ENCODE measurements around the gene SLC16A5. TPM values are rescaled to one million over a fixed set of nuclear protein-coding genes. Genes with fewer than 3 reads are reported as not detected.
"Not testable (repeated sequence)": the region's sequence is repeated elsewhere in the genome, so short reads cannot be mapped to it uniquely, and the experiment has no call there.

Gene SLC16A5
- 10 to 100 TPM; 23.5 to 35.4 (median 32.2) TPM for polyA plus RNA-seq
- long read RNA-seq, donor 1, result 0 reads
- long read RNA-seq, donor 2, partial matches to known transcripts, result 0 of 2 reads
- long read RNA-seq, donor 2, other reads (novel, unspliced or antisense), result 0 of 2 reads
- long read RNA-seq, donor 3, partial matches to known transcripts, result 0 of 2 reads
- long read RNA-seq, donor 3, other reads (novel, unspliced or antisense), result 0 of 2 reads
- long read RNA-seq, donor 4, result 0 reads
- long read RNA-seq, donor 5, result 0 reads
- long read RNA-seq, donor 6, result 0 reads
- long read RNA-seq, donor 7, partial matches to known transcripts, result 0 of 1 reads
- long read RNA-seq, donor 7, other reads (novel, unspliced or antisense), result 0 of 1 reads
- long read RNA-seq, donor 8, result 0 reads
- long read RNA-seq, donor 9, result 0 reads
- long read RNA-seq, donor 10, partial matches to known transcripts, result 0 of 3 reads
- long read RNA-seq, donor 10, other reads (novel, unspliced or antisense), result 0 of 3 reads

DNA sequence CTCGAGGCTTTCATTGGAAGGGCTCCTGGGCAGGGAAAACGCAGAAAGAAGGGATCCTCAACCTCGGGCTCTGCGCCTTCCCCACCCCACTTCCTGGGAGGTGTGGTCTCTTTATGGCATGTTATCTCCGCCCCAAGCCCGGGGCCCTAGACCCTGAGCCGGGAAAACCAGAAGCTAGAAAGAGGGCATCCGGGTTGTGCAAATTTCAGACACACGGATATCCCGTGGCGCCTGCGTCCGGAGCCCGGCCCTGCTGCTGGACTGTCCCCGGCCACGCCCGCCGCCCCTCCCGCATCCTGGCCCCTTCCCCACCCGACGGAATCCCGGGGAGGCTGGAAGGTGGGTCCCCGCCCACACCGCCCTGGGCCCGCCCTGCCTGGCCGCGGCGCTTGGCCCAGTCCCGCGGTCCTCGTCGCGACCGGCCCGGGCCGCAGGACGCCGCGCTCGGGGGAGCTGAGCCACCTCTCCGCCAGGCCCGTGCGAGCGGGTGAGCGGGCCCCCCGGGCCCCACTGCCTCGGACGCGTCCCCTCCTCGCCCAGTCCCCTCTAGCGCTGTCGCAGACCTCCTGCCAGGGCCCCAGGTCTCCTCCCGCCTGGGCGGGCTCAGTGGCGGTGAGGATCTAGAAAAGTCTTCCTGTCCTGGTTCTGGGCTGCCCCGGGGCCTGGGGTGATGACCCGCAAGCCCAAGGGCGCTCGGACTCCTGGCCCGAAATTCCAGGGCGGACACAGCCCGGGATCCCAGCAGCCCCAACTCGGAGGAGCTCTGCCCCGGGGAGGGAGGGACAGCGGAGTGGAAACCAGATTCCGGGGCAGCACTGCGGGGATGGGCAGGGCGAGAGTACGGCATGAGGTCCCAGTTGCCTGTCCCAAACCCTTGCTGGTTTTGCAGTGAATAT, at the start of gene SLC16A5:
Gene SLC16A5, plus strand, starts transcription at position 397 of the 896 bp plus-strand sequence. CDS start 5,683 bp downstream, outside the sequence.
- 2 to 6% (median 3%) methylated on average over 53 to 69 of the region's 69 CpGs for WGBS, 3 donors
- H3K4me1 ChIP-seq (ENCODE audit: control insufficient read depth in 3 of 3, insufficient read depth in 2 of 3, low read depth in 1 of 3, low read length in 2 of 3), result peaks cover 0 to 74% (median 0%) of the 10 kb centered on the region in 3 donors
- FAIRE-seq, result no peak

DNA sequence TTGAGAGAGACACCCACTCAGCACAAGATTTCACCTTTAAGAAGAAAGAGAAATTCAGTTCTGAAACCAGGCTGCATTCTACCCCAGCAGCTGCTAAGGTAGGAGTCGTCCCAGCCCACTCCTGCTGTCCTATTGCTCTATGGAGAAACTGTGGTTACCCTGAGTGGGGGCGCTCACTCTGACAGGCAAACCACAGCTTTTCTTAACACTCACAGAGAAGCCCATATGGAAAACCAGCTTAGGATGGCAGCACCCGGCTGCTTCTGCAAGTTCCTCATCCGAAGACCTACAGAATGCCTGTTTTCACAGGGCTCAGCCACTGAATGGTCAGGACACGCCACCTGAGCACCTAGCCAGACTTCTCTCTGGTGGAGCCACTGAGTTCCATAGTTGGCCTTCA, 48.5 kb upstream of the SLC16A5 start:
- DNase-seq (no peak), FAIRE-seq (no peak)
- peaks cover 16 to 55% (median 19%) of the 10 kb centered on the region in 3 donors for H3K36me3 ChIP-seq (ENCODE audit: control insufficient read depth in 3 of 3, insufficient read depth in 2 of 3, low read depth in 1 of 3, low read length in 3 of 3)
- H3K27me3 ChIP-seq (ENCODE audit: control insufficient read depth in 3 of 3, insufficient read depth in 3 of 3, low read length in 3 of 3), result no peaks in the 10 kb centered on the region
- peaks cover 0 to 8% (median 0%) of the 10 kb centered on the region in 3 donors for H3K4me1 ChIP-seq (ENCODE audit: control insufficient read depth in 3 of 3, insufficient read depth in 2 of 3, low read depth in 1 of 3, low read length in 2 of 3)
- WGBS, 3 donors, result 87 to 96% (median 88%) methylated on average over 5 of the region's 5 CpGs
- H3K4me3 ChIP-seq (ENCODE audit: low read depth in 1 of 3, low read length in 3 of 3), result no peak overlapping the region
- H3K27ac ChIP-seq (ENCODE audit: low read depth in 1 of 3, low read length in 2 of 3), result no peak overlapping the region
- no peaks in the 10 kb centered on the region for H3K9me3 ChIP-seq (ENCODE audit: control insufficient read depth in 2 of 2, insufficient read depth in 1 of 2, low read depth in 1 of 2, low read length in 1 of 2)

More for the DNA sequence above, at the start of gene SLC16A5:
- H3K27ac ChIP-seq (ENCODE audit: low read depth in 1 of 3, low read length in 2 of 3), result peak within 1 kb of the TSS; percentile 97 to 99 (median 99)
- peak within 1 kb of the TSS; percentile 54 to 84 (median 68) for H3K4me3 ChIP-seq (ENCODE audit: low read depth in 1 of 3, low read length in 3 of 3)
- H3K36me3 ChIP-seq (ENCODE audit: control insufficient read depth in 3 of 3, insufficient read depth in 2 of 3, low read depth in 1 of 3, low read length in 3 of 3), result peaks cover 0 to 4% (median 0%) of the 10 kb centered on the region in 3 donors
- DNase-seq, result peak; percentile 92 to 96
- no peaks in the 10 kb centered on the region for H3K9me3 ChIP-seq (ENCODE audit: control insufficient read depth in 2 of 2, insufficient read depth in 1 of 2, low read depth in 1 of 2, low read length in 1 of 2)
- no peaks in the 10 kb centered on the region for H3K27me3 ChIP-seq (ENCODE audit: control insufficient read depth in 3 of 3, insufficient read depth in 3 of 3, low read length in 3 of 3)

GRCh38 chr17:75041656-75042280, 46.0 kb upstream of the SLC16A5 start:
- no peak for FAIRE-seq
- Histone ChIP-seq H3K4me3 (ENCODE audit: low read depth in 1 of 3, low read length in 3 of 3) (no peak overlapping the region), H3K36me3 (ENCODE audit: control insufficient read depth in 3 of 3, insufficient read depth in 2 of 3, low read depth in 1 of 3, low read length in 3 of 3) (peaks cover 16 to 46% (median 19%) of the 10 kb centered on the region in 3 donors), H3K27ac (ENCODE audit: low read depth in 1 of 3, low read length in 2 of 3) (no peak overlapping the region), H3K9me3 (ENCODE audit: control insufficient read depth in 2 of 2, insufficient read depth in 1 of 2, low read depth in 1 of 2, low read length in 1 of 2) (no peaks in the 10 kb centered on the region), H3K4me1 (ENCODE audit: control insufficient read depth in 3 of 3, insufficient read depth in 2 of 3, low read depth in 1 of 3, low read length in 2 of 3) (no peaks in the 10 kb centered on the region), H3K27me3 (ENCODE audit: control insufficient read depth in 3 of 3, insufficient read depth in 3 of 3, low read length in 3 of 3) (no peaks in the 10 kb centered on the region)
- 85 to 94% (median 86%) methylated on average over 12 of the region's 12 CpGs for WGBS, 3 donors
- DNase-seq, result no peak

GRCh38 chr17:75043789-75044188, 44.0 kb upstream of the SLC16A5 start:
- H3K27me3 ChIP-seq (ENCODE audit: control insufficient read depth in 3 of 3, insufficient read depth in 3 of 3, low read length in 3 of 3); H3K4me1 ChIP-seq (ENCODE audit: control insufficient read depth in 3 of 3, insufficient read depth in 2 of 3, low read depth in 1 of 3, low read length in 2 of 3); H3K27ac ChIP-seq (ENCODE audit: low read depth in 1 of 3, low read length in 2 of 3); H3K9me3 ChIP-seq (ENCODE audit: control insufficient read depth in 2 of 2, insufficient read depth in 1 of 2, low read depth in 1 of 2, low read length in 1 of 2); FAIRE-seq; H3K4me3 ChIP-seq (ENCODE audit: low read depth in 1 of 3, low read length in 3 of 3); DNase-seq: not testable (repeated sequence)
- 71 to 72% (median 71%) methylated on average over 5 of the region's 5 CpGs for WGBS, 3 donors
- H3K36me3 ChIP-seq (ENCODE audit: control insufficient read depth in 3 of 3, insufficient read depth in 2 of 3, low read depth in 1 of 3, low read length in 3 of 3), result peaks cover 15 to 32% (median 16%) of the 10 kb centered on the region in 3 donors

DNA sequence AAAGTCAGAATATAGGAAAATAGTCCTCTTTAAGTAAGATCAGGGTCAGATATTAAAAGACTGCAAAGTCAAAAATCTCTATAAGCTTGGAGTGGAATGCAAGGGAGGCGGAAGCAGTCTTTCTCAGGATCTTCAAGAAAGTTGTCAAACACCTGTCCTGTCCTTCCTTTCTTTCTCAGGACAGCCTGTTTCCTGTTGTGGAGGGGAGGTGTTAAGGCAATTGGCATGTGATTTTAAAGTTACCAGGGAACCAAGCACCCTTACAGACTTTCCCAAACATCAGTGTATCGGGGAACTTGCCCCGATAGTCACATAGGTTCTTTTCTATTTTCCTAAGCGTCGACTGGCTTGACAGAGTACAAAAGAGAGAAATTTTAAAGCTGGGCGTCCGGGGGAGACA, 43.0 kb upstream of the SLC16A5 start:
- Histone ChIP-seq H3K27me3 (ENCODE audit: control insufficient read depth in 3 of 3, insufficient read depth in 3 of 3, low read length in 3 of 3) (no peaks in the 10 kb centered on the region), H3K27ac (ENCODE audit: low read depth in 1 of 3, low read length in 2 of 3) (no peak overlapping the region), H3K4me1 (ENCODE audit: control insufficient read depth in 3 of 3, insufficient read depth in 2 of 3, low read depth in 1 of 3, low read length in 2 of 3) (peaks cover 0 to 6% (median 3%) of the 10 kb centered on the region in 3 donors), H3K4me3 (ENCODE audit: low read depth in 1 of 3, low read length in 3 of 3) (no peak overlapping the region), H3K36me3 (ENCODE audit: control insufficient read depth in 3 of 3, insufficient read depth in 2 of 3, low read depth in 1 of 3, low read length in 3 of 3) (peaks cover 9 to 25% (median 17%) of the 10 kb centered on the region in 3 donors), H3K9me3 (ENCODE audit: control insufficient read depth in 2 of 2, insufficient read depth in 1 of 2, low read depth in 1 of 2, low read length in 1 of 2) (no peaks in the 10 kb centered on the region)
- WGBS, 3 donors, result 76 to 90% (median 87%) methylated on average over 7 of the region's 7 CpGs
- FAIRE-seq (no peak), DNase-seq (no peak)

DNA sequence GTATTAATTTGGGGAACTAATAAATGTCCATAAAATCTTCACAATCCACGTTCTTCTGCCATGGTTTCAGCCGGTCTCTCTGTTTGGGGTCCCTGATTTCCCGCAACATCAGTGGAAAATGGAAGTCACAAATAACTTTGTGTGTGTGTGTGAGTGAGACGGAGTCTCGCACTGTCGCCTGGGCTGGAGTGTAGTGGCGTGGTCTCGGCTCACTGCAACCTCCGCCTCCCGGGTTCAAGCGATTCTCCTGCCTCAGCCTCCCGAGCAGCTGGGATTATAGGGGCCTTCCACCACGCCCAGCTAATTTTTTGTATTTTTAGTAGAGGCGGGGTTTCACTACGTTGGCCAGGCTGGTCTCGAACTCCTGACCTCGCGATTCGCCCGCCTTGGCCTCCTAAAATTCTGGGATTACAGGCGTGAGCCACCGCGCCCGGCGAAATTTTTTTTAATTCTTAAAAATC, 41.8 kb upstream of the SLC16A5 start:
- peak overlapping the region in 2 of 3 donors; percentile 88 to 99 for H3K4me3 ChIP-seq (ENCODE audit: low read depth in 1 of 3, low read length in 3 of 3)
- H3K36me3 ChIP-seq (ENCODE audit: control insufficient read depth in 3 of 3, insufficient read depth in 2 of 3, low read depth in 1 of 3, low read length in 3 of 3), result peaks cover 7 to 20% (median 13%) of the 10 kb centered on the region in 3 donors
- FAIRE-seq; H3K9me3 ChIP-seq (ENCODE audit: control insufficient read depth in 2 of 2, insufficient read depth in 1 of 2, low read depth in 1 of 2, low read length in 1 of 2); H3K4me1 ChIP-seq (ENCODE audit: control insufficient read depth in 3 of 3, insufficient read depth in 2 of 3, low read depth in 1 of 3, low read length in 2 of 3); DNase-seq; H3K27me3 ChIP-seq (ENCODE audit: control insufficient read depth in 3 of 3, insufficient read depth in 3 of 3, low read length in 3 of 3): not testable (repeated sequence)
- peak overlapping the region in 2 of 3 donors; percentile 90 to 97 for H3K27ac ChIP-seq (ENCODE audit: low read depth in 1 of 3, low read length in 2 of 3)
- WGBS, 3 donors, result 15 to 18% (median 16%) methylated on average over 25 of the region's 25 CpGs

DNA sequence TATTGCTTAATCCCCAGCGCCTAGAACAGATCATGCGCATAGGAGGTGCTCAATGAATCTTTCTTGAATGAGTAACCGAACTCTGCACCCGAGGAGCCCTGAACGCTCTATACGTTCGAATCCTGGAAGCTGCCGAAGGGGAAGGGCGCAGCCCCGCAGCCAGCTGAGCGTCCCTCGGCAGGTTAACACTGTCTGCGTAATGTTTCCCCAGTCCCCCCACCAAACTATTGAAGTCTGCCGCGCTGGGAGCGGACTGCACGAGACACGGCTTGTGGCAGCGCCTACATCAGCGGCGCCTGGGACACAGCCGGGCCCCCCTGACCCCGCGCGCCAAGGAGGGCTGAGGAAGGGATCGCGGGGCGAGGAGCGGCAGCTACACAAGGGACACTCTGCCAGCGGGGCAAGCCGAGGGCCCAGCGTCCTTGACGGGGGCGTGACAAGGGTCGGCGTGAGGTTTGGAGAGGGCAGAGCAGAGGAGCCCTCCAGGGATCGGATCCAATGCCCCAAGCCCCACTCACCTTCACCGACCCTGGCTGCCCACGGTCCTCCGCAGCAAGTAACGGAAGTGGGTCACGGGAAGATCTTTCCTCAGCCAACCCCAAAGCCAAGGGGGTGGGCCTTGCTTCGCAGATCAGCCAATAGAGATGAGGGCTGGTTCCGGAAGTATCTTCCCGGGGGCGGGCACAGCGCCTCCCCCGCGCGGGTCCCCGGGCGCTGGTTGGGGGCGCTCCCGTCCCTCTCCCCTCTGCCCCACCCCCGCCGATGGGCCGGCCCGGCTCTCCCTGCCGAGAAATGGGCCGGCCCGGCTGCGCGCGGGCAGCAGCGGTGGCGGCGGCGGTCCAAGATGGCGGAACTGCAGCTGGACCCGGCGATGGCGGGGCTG, 41.1 kb upstream of the SLC16A5 start, which contains the start of the genes ATP5PD and KCTD2:
Gene ATP5PD, minus strand, starts transcription at position 563 of the 883 bp plus-strand sequence. CDS start 4,319 bp downstream, outside the sequence.
Gene KCTD2, plus strand, starts transcription at position 819 of the 883 bp plus-strand sequence. Its CDS starts 26 bp downstream, at position 845.
- FAIRE-seq (no peak), DNase-seq (peak; percentile 97)
- WGBS, 3 donors, result 0 to 1% (median 0%) methylated on average over 59 to 72 of the region's 72 CpGs
- Histone ChIP-seq H3K4me1 (ENCODE audit: control insufficient read depth in 3 of 3, insufficient read depth in 2 of 3, low read depth in 1 of 3, low read length in 2 of 3) (peaks cover 0 to 6% (median 3%) of the 10 kb centered on the region in 3 donors), H3K4me3 (ENCODE audit: low read depth in 1 of 3, low read length in 3 of 3) (peak within 1 kb of the TSS; percentile 88 to 99 (median 89)), H3K27ac (ENCODE audit: low read depth in 1 of 3, low read length in 2 of 3) (peak within 1 kb of the TSS; percentile 90 to 97 (median 94)), H3K27me3 (ENCODE audit: control insufficient read depth in 3 of 3, insufficient read depth in 3 of 3, low read length in 3 of 3) (no peaks in the 10 kb centered on the region), H3K9me3 (ENCODE audit: control insufficient read depth in 2 of 2, insufficient read depth in 1 of 2, low read depth in 1 of 2, low read length in 1 of 2) (no peaks in the 10 kb centered on the region), H3K36me3 (ENCODE audit: control insufficient read depth in 3 of 3, insufficient read depth in 2 of 3, low read depth in 1 of 3, low read length in 3 of 3) (peaks cover 5 to 14% (median 9%) of the 10 kb centered on the region in 3 donors)

All from small intestine (tissue), 16 donors.